Vagina (tissue), 2 donors: ENCODE results near the gene VSTM4. TPM values are rescaled to one million over a fixed set of nuclear protein-coding genes. Genes with fewer than 3 reads are reported as not detected.
A peak's percentile ranks its signal among the peaks of the same experiment; 100 is the strongest.

ENCODE experiments used
- DNase-seq, 2 donors: peaks; one replicate each; pipeline ENCODE4 v3.0.0-alpha.2; 2017; ENCODE audit errors: extremely low spot score in 2 of 2
- H3K27ac ChIP-seq: fragments of 200-600 bp; sonication (generic); one replicate; pipeline ENCODE4 v1.5.1; 2019
- H3K27me3 ChIP-seq: fragments of 200-600 bp; sonication (generic); one replicate; pipeline ENCODE4 v1.5.1; 2019
- H3K36me3 ChIP-seq, 2 donors: fragments of 200-600 bp; sonication (generic); one replicate each; pipeline ENCODE4 v1.5.1; 2017 to 2019
- H3K4me1 ChIP-seq: fragments of 200-600 bp; sonication (generic); one replicate; pipeline ENCODE4 v1.5.1; 2019
- H3K4me3 ChIP-seq, 2 donors: fragments of 200-600 bp; sonication (generic); 1 replicate in 1 of 2; 2 replicates in 1 of 2; pipeline ENCODE4 v1.5.1; 2016 to 2019
- H3K9me3 ChIP-seq: fragments of 200-600 bp; sonication (generic); one replicate; pipeline ENCODE4 v1.5.1; 2019
- POLR2A ChIP-seq, 2 donors: fragments of 450-650 bp; IDR thresholded peaks; one replicate each; pipeline ENCODE4 v1.6.1; 2017; ENCODE audit warnings: antibody characterized with exemption in 2 of 2, mild to moderate bottlenecking in 2 of 2, moderate library complexity in 2 of 2
- POLR2AphosphoS5 ChIP-seq, 2 donors: sonication (generic); formaldehyde crosslinking; IDR thresholded peaks; one replicate each; pipeline ENCODE4 v1.9.0; 2017; ENCODE audit warnings: antibody characterized with exemption in 2 of 2, mild to moderate bottlenecking in 2 of 2, low read depth in 1 of 2; ENCODE audit not compliant: insufficient read depth in 1 of 2
- intact Hi-C: fragments of 100-400 bp; cut with DNase I; formaldehyde crosslinking; loops from one replicate; pipeline ENCODE4 v1.15.1; 2023
- total RNA-seq: library from RNA; depleted of rRNA; stranded (reverse); fragments of >200 nt; gene quantifications from one replicate; pipeline ENCODE4 v1.2.3, GENCODE V29; 2016
- TF ChIP-seq, protein P1 (sequence below), 3 experiments: fragments of 450-650 bp in 2 of 3; fragments of 200-600 bp in 1 of 3; sonication (generic) in 1 of 3; IDR thresholded peaks; one replicate each; pipeline ENCODE4 v1.5.1; 2017 to 2019; ENCODE audit warnings: antibody characterized with exemption in 3 of 3, mild to moderate bottlenecking in 2 of 3, moderate library complexity in 2 of 3

VSTM4 gene
- total RNA-seq, 1 donor from 2014 or later = 14.0 TPM

DNA sequence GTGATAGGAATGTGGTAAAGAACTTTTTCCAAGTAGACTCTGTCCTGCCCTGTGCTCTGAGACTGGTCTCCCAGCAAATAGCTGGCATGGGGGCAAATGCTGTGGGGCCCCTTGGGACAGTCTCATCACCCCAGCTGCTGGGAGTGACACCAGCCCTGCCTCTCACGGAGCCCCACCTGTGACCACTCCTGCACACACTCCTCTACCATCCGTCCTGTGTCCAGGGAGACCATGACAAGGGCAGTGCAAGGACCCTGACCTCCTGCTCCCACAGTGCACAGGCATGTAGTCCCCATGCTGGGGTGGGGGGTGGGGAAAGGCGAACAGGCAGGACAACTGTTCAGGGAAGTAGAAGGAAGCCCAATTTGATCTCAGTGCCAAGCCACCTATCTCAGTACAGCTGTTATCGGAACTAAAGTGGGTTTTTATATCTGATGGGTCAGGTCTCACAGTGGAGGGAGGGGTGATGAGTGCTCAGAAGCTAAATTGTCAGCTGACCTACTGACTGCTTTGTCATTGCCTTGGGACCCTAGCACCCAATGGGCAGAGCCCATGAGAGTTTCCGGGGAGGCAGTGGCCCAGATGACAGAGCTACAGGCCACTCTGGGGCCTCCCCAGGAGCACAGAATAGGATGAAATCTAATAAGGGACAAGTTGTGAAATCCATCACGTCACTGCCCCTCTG, 24.5 kb downstream of the VSTM4 start:
- H3K36me3 ChIP-seq = no peaks in the 10 kb centered on the region
- H3K4me3 ChIP-seq = no peak overlapping the region
- peaks cover 26% of the 10 kb centered on the region for H3K4me1 ChIP-seq
- peak overlapping the region; percentile 26 for H3K27ac ChIP-seq
- DNase-seq = peak in 1 of 2 donors; percentile 80
- H3K9me3 ChIP-seq = no peaks in the 10 kb centered on the region
- TF ChIP-seq POLR2AphosphoS5 (IDR thresholded peaks at IDR 0.05; ENCODE audit: insufficient read depth in 1 of 2, low read depth in 1 of 2) (no peak), POLR2A (IDR thresholded peaks at IDR 0.05) (no peak)
- TF ChIP-seq, protein P1, sequence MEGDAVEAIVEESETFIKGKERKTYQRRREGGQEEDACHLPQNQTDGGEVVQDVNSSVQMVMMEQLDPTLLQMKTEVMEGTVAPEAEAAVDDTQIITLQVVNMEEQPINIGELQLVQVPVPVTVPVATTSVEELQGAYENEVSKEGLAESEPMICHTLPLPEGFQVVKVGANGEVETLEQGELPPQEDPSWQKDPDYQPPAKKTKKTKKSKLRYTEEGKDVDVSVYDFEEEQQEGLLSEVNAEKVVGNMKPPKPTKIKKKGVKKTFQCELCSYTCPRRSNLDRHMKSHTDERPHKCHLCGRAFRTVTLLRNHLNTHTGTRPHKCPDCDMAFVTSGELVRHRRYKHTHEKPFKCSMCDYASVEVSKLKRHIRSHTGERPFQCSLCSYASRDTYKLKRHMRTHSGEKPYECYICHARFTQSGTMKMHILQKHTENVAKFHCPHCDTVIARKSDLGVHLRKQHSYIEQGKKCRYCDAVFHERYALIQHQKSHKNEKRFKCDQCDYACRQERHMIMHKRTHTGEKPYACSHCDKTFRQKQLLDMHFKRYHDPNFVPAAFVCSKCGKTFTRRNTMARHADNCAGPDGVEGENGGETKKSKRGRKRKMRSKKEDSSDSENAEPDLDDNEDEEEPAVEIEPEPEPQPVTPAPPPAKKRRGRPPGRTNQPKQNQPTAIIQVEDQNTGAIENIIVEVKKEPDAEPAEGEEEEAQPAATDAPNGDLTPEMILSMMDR (IDR thresholded peaks at IDR 0.05) = no peak
- H3K27me3 ChIP-seq = no peaks in the 10 kb centered on the region
- intact Hi-C loops = no loop called here

DNA sequence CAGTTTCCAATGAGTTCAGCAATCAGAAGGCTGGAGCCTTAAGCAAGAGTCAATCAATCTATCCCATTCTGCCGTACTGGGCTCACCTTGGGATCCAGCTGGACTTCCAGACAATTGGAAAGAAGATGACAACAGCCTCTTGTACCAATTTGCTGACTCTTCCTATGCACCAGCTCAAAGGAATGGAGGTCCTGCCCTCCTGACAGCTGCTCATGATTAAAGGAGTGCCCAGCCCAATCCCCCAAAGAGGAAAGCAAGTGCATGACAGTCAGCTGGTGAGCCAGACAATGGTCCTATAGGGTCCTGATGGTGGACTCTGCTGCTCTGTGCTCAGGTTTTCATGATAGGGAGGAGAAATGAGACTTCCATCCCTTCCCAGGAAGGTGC, 25.1 kb downstream of the VSTM4 start:
- H3K4me1 ChIP-seq = peaks cover 23% of the 10 kb centered on the region
- H3K9me3 ChIP-seq = no peaks in the 10 kb centered on the region
- peaks cover 0 to 2% of the 10 kb centered on the region in 2 donors for H3K36me3 ChIP-seq
- no peak for DNase-seq
- intact Hi-C loops = no loop called here
- peak overlapping the region; percentile 26 for H3K27ac ChIP-seq
- TF ChIP-seq POLR2AphosphoS5 (IDR thresholded peaks at IDR 0.05; ENCODE audit: insufficient read depth in 1 of 2, low read depth in 1 of 2) = no peak
- no peak for TF ChIP-seq POLR2A (IDR thresholded peaks at IDR 0.05)
- TF ChIP-seq, protein P1 (IDR thresholded peaks at IDR 0.05) = no peak
- no peaks in the 10 kb centered on the region for H3K27me3 ChIP-seq
- no peak overlapping the region for H3K4me3 ChIP-seq

DNA sequence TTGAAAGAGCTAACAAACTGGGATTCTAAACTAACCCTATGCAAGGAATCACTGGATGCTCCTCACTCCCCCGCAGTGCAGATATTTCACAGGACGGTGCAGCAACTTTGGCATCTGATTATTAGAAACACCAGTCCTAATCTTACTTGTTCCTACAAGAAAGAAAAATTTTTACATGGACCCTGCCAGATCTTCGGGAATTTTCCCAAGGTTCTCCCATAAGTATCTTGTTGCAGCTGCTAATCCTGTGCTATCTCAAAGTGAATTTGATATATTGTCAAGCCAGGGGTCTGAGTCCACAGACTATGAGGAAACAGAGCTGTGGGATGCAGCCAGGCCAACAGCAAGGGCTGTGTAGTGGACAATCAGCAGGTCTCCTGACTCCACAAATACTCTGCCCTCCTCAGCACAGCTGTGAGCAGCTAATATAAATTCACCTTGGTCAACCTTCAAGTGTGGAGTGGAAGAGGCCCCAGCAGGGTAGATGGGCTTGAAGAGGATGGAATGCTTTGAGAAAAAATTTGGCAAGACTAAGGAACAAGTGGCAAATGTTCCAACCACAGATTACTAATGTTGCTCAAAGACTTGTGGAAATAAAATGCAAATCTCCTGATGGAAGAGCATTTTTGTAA, 25.6 kb downstream of the VSTM4 start:
- TF ChIP-seq POLR2A (IDR thresholded peaks at IDR 0.05) (no peak), POLR2AphosphoS5 (IDR thresholded peaks at IDR 0.05; ENCODE audit: insufficient read depth in 1 of 2, low read depth in 1 of 2) (peak in 1 of 2 donors; percentile 14)
- TF ChIP-seq, protein P1 (IDR thresholded peaks at IDR 0.05) = no peak
- Histone ChIP-seq H3K4me3 (no peak overlapping the region), H3K9me3 (no peaks in the 10 kb centered on the region), H3K36me3 (peaks cover 0 to 7% of the 10 kb centered on the region in 2 donors), H3K4me1 (peaks cover 18% of the 10 kb centered on the region), H3K27me3 (no peaks in the 10 kb centered on the region), H3K27ac (peak overlapping the region; percentile 26)
- intact Hi-C loops = no loop called here
- DNase-seq = peak in 1 of 2 donors; percentile 88

DNA sequence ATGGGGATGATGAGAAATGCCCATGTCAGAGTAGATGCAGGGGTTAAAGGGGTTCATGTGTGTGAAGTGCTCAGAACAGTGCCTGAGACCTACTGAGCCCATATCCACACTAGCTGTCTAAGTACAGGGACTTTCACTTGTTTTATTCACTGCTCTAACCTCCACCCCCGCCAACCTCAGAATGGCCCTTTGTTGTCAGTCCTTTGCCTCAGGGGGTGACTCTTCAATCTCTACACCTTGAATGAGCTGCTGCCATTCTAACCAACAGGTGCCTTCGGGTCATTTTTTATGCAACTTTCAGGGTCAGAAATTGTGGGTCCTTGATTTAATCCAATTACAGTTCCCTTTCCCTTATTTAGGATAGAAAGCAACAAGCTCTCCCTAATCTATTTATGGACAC, 26.2 kb downstream of the VSTM4 start:
- DNase-seq = peak in 1 of 2 donors; percentile 52
- Histone ChIP-seq H3K9me3 (no peaks in the 10 kb centered on the region), H3K4me3 (no peak overlapping the region), H3K27me3 (no peaks in the 10 kb centered on the region), H3K36me3 (peaks cover 0 to 8% of the 10 kb centered on the region in 2 donors), H3K4me1 (peaks cover 21% of the 10 kb centered on the region), H3K27ac (peak overlapping the region; percentile 23)
- intact Hi-C loops = no loop called here
- no peak for TF ChIP-seq POLR2AphosphoS5 (IDR thresholded peaks at IDR 0.05; ENCODE audit: insufficient read depth in 1 of 2, low read depth in 1 of 2)
- TF ChIP-seq, protein P1 (IDR thresholded peaks at IDR 0.05) = no peak

DNA sequence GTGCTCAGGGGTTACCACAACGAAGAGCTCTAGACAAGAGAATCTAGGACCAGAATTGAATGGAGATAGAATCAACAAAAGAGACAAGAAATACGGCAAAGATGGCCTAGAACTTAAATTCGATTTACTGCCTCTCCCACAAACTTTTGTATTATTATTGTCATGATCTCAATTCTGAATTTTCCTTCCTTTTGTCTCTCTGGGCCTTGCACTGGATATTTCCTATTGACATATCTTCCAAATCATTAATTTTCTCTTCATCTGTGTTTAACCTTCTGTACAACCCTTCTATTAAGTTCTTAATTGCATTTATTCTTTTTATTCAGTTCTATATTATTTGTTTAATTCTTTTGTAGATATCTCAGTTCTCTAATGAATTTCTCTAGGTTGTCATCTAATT, 28.4 kb downstream of the VSTM4 start:
- no peak for DNase-seq
- Histone ChIP-seq H3K27ac (no peak overlapping the region), H3K9me3 (no peaks in the 10 kb centered on the region), H3K36me3 (peaks cover 0 to 8% of the 10 kb centered on the region in 2 donors), H3K27me3 (no peaks in the 10 kb centered on the region), H3K4me3 (no peak overlapping the region), H3K4me1 (peaks cover 42% of the 10 kb centered on the region)
- TF ChIP-seq, protein P1 (IDR thresholded peaks at IDR 0.05) = no peak
- TF ChIP-seq POLR2A (IDR thresholded peaks at IDR 0.05) (no peak), POLR2AphosphoS5 (IDR thresholded peaks at IDR 0.05; ENCODE audit: insufficient read depth in 1 of 2, low read depth in 1 of 2) (no peak)
- intact Hi-C loops = no loop called here
